ENCODE data around the gene CCDC182. TPM values are rescaled to one million over a fixed set of nuclear protein-coding genes. Genes with fewer than 3 reads are reported as not detected.

Gene CCDC182
- not detected for polyA plus RNA-seq

GRCh38 chr17:57745242-57745641, at the start of gene CCDC182:
TSS of gene CCDC182 (minus strand) at chr17:57745299. CDS start at chr17:57745272, 27 bp downstream.
- peaks cover 7 to 24% (median 10%) of the 10 kb centered on the region in 3 donors for H3K4me1 Mint-ChIP-seq
- H3K4me3 Mint-ChIP-seq, result peak within 1 kb of the TSS in 2 of 4 donors; percentile 49 to 64
- H3K9me3 Mint-ChIP-seq, result no peaks in the 10 kb centered on the region
- no peak within 1 kb of the TSS for H3K27ac Mint-ChIP-seq
- H3K27me3 Mint-ChIP-seq, result peaks cover 7% of the 10 kb centered on the region
- no peaks in the 10 kb centered on the region for H3K36me3 Mint-ChIP-seq

GRCh38 chr17:57794841-57795240, 49.7 kb upstream of the CCDC182 start:
- H3K4me1 Mint-ChIP-seq, result no peaks in the 10 kb centered on the region
- H3K36me3 Mint-ChIP-seq, result no peaks in the 10 kb centered on the region
- no peak overlapping the region for H3K27ac Mint-ChIP-seq
- H3K9me3 Mint-ChIP-seq, result no peaks in the 10 kb centered on the region
- no peak overlapping the region for H3K4me3 Mint-ChIP-seq
- H3K27me3 Mint-ChIP-seq, result peaks cover 3% of the 10 kb centered on the region

GRCh38 chr17:57788725-57789124, 43.6 kb upstream of the CCDC182 start:
- H3K4me1 Mint-ChIP-seq, result no peaks in the 10 kb centered on the region
- H3K36me3 Mint-ChIP-seq, result no peaks in the 10 kb centered on the region
- no peak overlapping the region for H3K4me3 Mint-ChIP-seq
- H3K9me3 Mint-ChIP-seq, result no peaks in the 10 kb centered on the region
- H3K27ac Mint-ChIP-seq, result no peak overlapping the region
- peaks cover 21% of the 10 kb centered on the region for H3K27me3 Mint-ChIP-seq

- Mint-ChIP-seq H3K27ac (no peak overlapping the region), H3K4me1 (peaks cover 0 to 3% (median 2%) of the 10 kb centered on the region in 3 donors), H3K9me3 (no peaks in the 10 kb centered on the region), H3K36me3 (no peaks in the 10 kb centered on the region), H3K4me3 (no peak overlapping the region), H3K27me3 (peaks cover 34% of the 10 kb centered on the region)
These were observed 39.9 kb upstream of the CCDC182 start for GRCh38 chr17:57785022-57785421.

GRCh38 chr17:57784226-57784895, 39.3 kb upstream of the CCDC182 start:
- Mint-ChIP-seq H3K4me1 (peaks cover 0 to 3% (median 2%) of the 10 kb centered on the region in 3 donors), H3K9me3 (no peaks in the 10 kb centered on the region), H3K27me3 (peaks cover 28% of the 10 kb centered on the region), H3K4me3 (no peak overlapping the region), H3K27ac (no peak overlapping the region), H3K36me3 (no peaks in the 10 kb centered on the region)

GRCh38 chr17:57783338-57783742, 38.2 kb upstream of the CCDC182 start:
- no peak overlapping the region for H3K27ac Mint-ChIP-seq
- H3K36me3 Mint-ChIP-seq, result no peaks in the 10 kb centered on the region
- no peak overlapping the region for H3K4me3 Mint-ChIP-seq
- H3K9me3 Mint-ChIP-seq, result no peaks in the 10 kb centered on the region
- H3K4me1 Mint-ChIP-seq, result peaks cover 0 to 3% (median 2%) of the 10 kb centered on the region in 3 donors
- H3K27me3 Mint-ChIP-seq, result peaks cover 24% of the 10 kb centered on the region

GRCh38 chr17:57782647-57783337, 37.7 kb upstream of the CCDC182 start:
- Mint-ChIP-seq H3K9me3 (no peaks in the 10 kb centered on the region), H3K27ac (no peak overlapping the region), H3K4me3 (no peak overlapping the region), H3K27me3 (peaks cover 19% of the 10 kb centered on the region), H3K36me3 (no peaks in the 10 kb centered on the region), H3K4me1 (peaks cover 0 to 3% (median 2%) of the 10 kb centered on the region in 3 donors)

- H3K4me3 Mint-ChIP-seq, result no peak overlapping the region
These were observed 37.0 kb upstream of the CCDC182 start for GRCh38 chr17:57782062-57782490.

GRCh38 chr17:57781386-57782061, 36.4 kb upstream of the CCDC182 start:
- H3K9me3 Mint-ChIP-seq, result peaks cover 0 to 2% (median 0%) of the 10 kb centered on the region in 3 donors
- H3K36me3 Mint-ChIP-seq, result no peaks in the 10 kb centered on the region
- H3K27ac Mint-ChIP-seq, result no peak overlapping the region
- peak overlapping the region in 1 of 4 donors; percentile 6 for H3K4me3 Mint-ChIP-seq
- peaks cover 24% of the 10 kb centered on the region for H3K27me3 Mint-ChIP-seq
- H3K4me1 Mint-ChIP-seq, result peaks cover 0 to 3% (median 2%) of the 10 kb centered on the region in 3 donors

More at GRCh38 chr17:57782062-57782490, 37.0 kb upstream of the CCDC182 start:
- Mint-ChIP-seq H3K27me3 (peaks cover 18% of the 10 kb centered on the region), H3K4me1 (peaks cover 0 to 3% (median 2%) of the 10 kb centered on the region in 3 donors), H3K27ac (no peak overlapping the region), H3K36me3 (no peaks in the 10 kb centered on the region), H3K9me3 (peaks cover 0 to 2% (median 0%) of the 10 kb centered on the region in 3 donors)

GRCh38 chr17:57779706-57780105, 34.6 kb upstream of the CCDC182 start:
- Mint-ChIP-seq H3K27me3 (peaks cover 35% of the 10 kb centered on the region), H3K4me1 (peaks cover 0 to 3% (median 2%) of the 10 kb centered on the region in 3 donors), H3K4me3 (no peak overlapping the region), H3K9me3 (peaks cover 0 to 2% (median 0%) of the 10 kb centered on the region in 3 donors), H3K36me3 (no peaks in the 10 kb centered on the region), H3K27ac (no peak overlapping the region)

GRCh38 chr17:57778306-57778705, 33.2 kb upstream of the CCDC182 start:
- no peaks in the 10 kb centered on the region for H3K36me3 Mint-ChIP-seq
- H3K27ac Mint-ChIP-seq, result no peak overlapping the region
- H3K27me3 Mint-ChIP-seq, result peaks cover 37% of the 10 kb centered on the region
- peaks cover 0 to 2% (median 1%) of the 10 kb centered on the region in 3 donors for H3K4me1 Mint-ChIP-seq
- no peak overlapping the region for H3K4me3 Mint-ChIP-seq
- peaks cover 0 to 2% (median 0%) of the 10 kb centered on the region in 3 donors for H3K9me3 Mint-ChIP-seq

GRCh38 chr17:57776366-57776765, 31.3 kb upstream of the CCDC182 start:
- Mint-ChIP-seq H3K4me1 (no peaks in the 10 kb centered on the region), H3K9me3 (peaks cover 0 to 2% (median 0%) of the 10 kb centered on the region in 3 donors), H3K27me3 (peaks cover 37% of the 10 kb centered on the region), H3K4me3 (no peak overlapping the region), H3K36me3 (no peaks in the 10 kb centered on the region), H3K27ac (no peak overlapping the region)

GRCh38 chr17:57774872-57775271, 29.8 kb upstream of the CCDC182 start:
- Mint-ChIP-seq H3K9me3 (peaks cover 0 to 2% (median 0%) of the 10 kb centered on the region in 3 donors), H3K4me3 (no peak overlapping the region), H3K27ac (no peak overlapping the region), H3K4me1 (no peaks in the 10 kb centered on the region), H3K36me3 (no peaks in the 10 kb centered on the region), H3K27me3 (peaks cover 41% of the 10 kb centered on the region)

GRCh38 chr17:57773557-57773956, 28.5 kb upstream of the CCDC182 start:
- Mint-ChIP-seq H3K27ac (no peak overlapping the region), H3K9me3 (peaks cover 0 to 2% (median 0%) of the 10 kb centered on the region in 3 donors)

GRCh38 chr17:57772774-57773173, 27.7 kb upstream of the CCDC182 start:
- H3K27me3 Mint-ChIP-seq, result peaks cover 41% of the 10 kb centered on the region
- peaks cover 0 to 2% (median 0%) of the 10 kb centered on the region in 3 donors for H3K9me3 Mint-ChIP-seq
- H3K27ac Mint-ChIP-seq, result no peak overlapping the region
- H3K4me3 Mint-ChIP-seq, result no peak overlapping the region
- no peaks in the 10 kb centered on the region for H3K36me3 Mint-ChIP-seq
- H3K4me1 Mint-ChIP-seq, result no peaks in the 10 kb centered on the region

More at GRCh38 chr17:57773557-57773956, 28.5 kb upstream of the CCDC182 start:
- Mint-ChIP-seq H3K36me3 (no peaks in the 10 kb centered on the region), H3K4me1 (no peaks in the 10 kb centered on the region), H3K4me3 (no peak overlapping the region), H3K27me3 (peaks cover 41% of the 10 kb centered on the region)
